Measurements from ENCODE around the gene WFS1.

WFS1 gene

GRCh38 chr4:6348408-6348807 is 78.8 kb downstream of the WFS1 start:
- no peak overlapping the region for H3K27ac ChIP-seq
- H3K4me3 ChIP-seq = no peak overlapping the region

- Histone ChIP-seq H3K4me3 (no peak overlapping the region), H3K27ac (no peak overlapping the region)
Observed at GRCh38 chr4:6349896-6350603, 80.4 kb downstream of the WFS1 start.

GRCh38 chr4:6350646-6351045 is 81.0 kb downstream of the WFS1 start:
- H3K4me3 ChIP-seq = no peak overlapping the region
- H3K27ac ChIP-seq = no peak overlapping the region

GRCh38 chr4:6351246-6352000 is 81.8 kb downstream of the WFS1 start:
- Histone ChIP-seq H3K4me3 (no peak overlapping the region), H3K27ac (no peak overlapping the region)

- Histone ChIP-seq H3K27ac (no peak overlapping the region), H3K4me3 (no peak overlapping the region)
Observed at GRCh38 chr4:6352031-6352692, 82.5 kb downstream of the WFS1 start.
